HEK293T (cell line): ENCODE measurements around the gene THSD7B.

Experiments used
- ARNT ChIP-seq: fragments of 450-650 bp; IDR thresholded peaks from 2 replicates; pipeline ENCODE4 v1.6.1; 2017; ENCODE audit warnings: mild to moderate bottlenecking
- ELF4 ChIP-seq: fragments of 450-650 bp; IDR thresholded peaks from 2 replicates; pipeline ENCODE4 v1.6.1; 2017; ENCODE audit warnings: antibody characterized with exemption
- SP1 ChIP-seq: fragments of 450-650 bp; IDR thresholded peaks from 2 replicates; pipeline ENCODE4 v1.6.1; 2017
- TARDBP ChIP-seq: fragments of 450-650 bp; IDR thresholded peaks from 2 replicates; pipeline ENCODE4 v1.6.1; 2016

DNA sequence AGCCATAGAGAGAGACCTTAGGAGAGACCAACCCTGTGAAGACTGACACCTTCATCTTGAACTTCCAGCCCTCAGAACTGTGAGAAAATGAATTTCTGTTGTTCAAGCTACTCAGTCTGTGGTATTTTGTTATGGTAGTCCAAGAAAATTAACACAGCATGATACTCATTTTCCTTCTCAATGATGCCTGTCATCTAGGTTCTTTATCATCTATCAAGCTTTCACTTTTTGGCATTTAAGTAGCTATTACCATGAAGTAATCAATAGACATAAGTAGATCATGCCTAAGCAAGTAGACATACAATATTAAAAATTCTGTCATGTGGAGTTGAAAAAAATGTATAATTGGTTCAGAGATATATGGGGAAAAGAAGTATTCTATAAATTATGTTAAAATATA is 444.7 kb downstream of the THSD7B start:
- TF ChIP-seq ELF4 (no peak), TARDBP (no peak), ARNT (no peak), SP1 (no peak)
